GM23338 (cell line): ENCODE results near the gene PNPLA5. TPM values are rescaled to one million over a fixed set of nuclear protein-coding genes. Genes with fewer than 3 reads are reported as not detected.

ENCODE experiments used
- ATAC-seq: fragments of 200-7000 bp; cut with Tn5 transposase; 3 replicates; pipeline ENCODE4 v1.9.1; 2020
- DNase-seq: peaks from one replicate; pipeline ENCODE4 v3.0.0-alpha.2; 2015; ENCODE audit warnings: low spot score
- H2AFZ ChIP-seq: fragments of 200-600 bp; sonication (generic); 2 replicates; pipeline ENCODE4 v1.8.0; 2016; ENCODE audit warnings: antibody characterized with exemption, mild to moderate bottlenecking, moderate library complexity
- H3F3A ChIP-seq: fragments of 200-600 bp; sonication (generic); replicated peaks from 2 replicates; pipeline ENCODE4 v1.8.0; 2017; ENCODE audit warnings: antibody characterized with exemption, mixed run types, low read depth
- H3K27ac ChIP-seq: fragments of 200-600 bp; sonication (generic); 2 replicates; pipeline ENCODE4 v1.6.1; 2016; ENCODE audit warnings: low read depth
- H3K27me3 ChIP-seq: fragments of 200-600 bp; sonication (generic); 2 replicates; pipeline ENCODE4 v1.8.0; 2016; ENCODE audit warnings: mild to moderate bottlenecking, mixed run types, moderate library complexity; ENCODE audit not compliant: insufficient read depth
- H3K36me3 ChIP-seq: fragments of 200-600 bp; sonication (generic); 2 replicates; pipeline ENCODE4 v1.8.0; 2016; ENCODE audit warnings: mild to moderate bottlenecking; ENCODE audit not compliant: insufficient read depth
- H3K4me1 ChIP-seq: fragments of 200-600 bp; sonication (generic); 2 replicates; pipeline ENCODE4 v1.8.0; 2016; ENCODE audit warnings: mild to moderate bottlenecking, moderate library complexity; ENCODE audit not compliant: insufficient read depth
- H3K4me2 ChIP-seq: fragments of 200-600 bp; sonication (generic); 2 replicates; pipeline ENCODE4 v1.7.1; 2017; ENCODE audit warnings: mixed run types
- H3K4me3 ChIP-seq: fragments of 200-600 bp; sonication (generic); 2 replicates; pipeline ENCODE4 v1.6.1; 2016; ENCODE audit warnings: mixed run types
- H3K79me2 ChIP-seq: fragments of 200-600 bp; sonication (generic); replicated peaks from 2 replicates; pipeline ENCODE4 v1.8.0; 2017; ENCODE audit warnings: mild to moderate bottlenecking; ENCODE audit not compliant: insufficient read depth
- H3K9me2 ChIP-seq: fragments of 200-600 bp; sonication (generic); 2 replicates; pipeline ENCODE4 v1.8.0; 2017; ENCODE audit not compliant: insufficient read depth
- H4K20me1 ChIP-seq: fragments of 200-600 bp; sonication (generic); replicated peaks from 2 replicates; pipeline ENCODE4 v1.8.0; 2017; ENCODE audit warnings: mild to moderate bottlenecking; ENCODE audit not compliant: insufficient read depth
- H3K27ac Mint-ChIP-seq: 2 replicates; pipeline ENCODE4 v1.8.0; 2020; ENCODE audit warnings: inconsistent platforms, mild to moderate bottlenecking, moderate library complexity, mixed read lengths
- H3K27me3 Mint-ChIP-seq: 3 replicates; pipeline ENCODE4 v1.8.0; 2022; ENCODE audit warnings: low read depth, mild to moderate bottlenecking, moderate library complexity, mixed read lengths, inconsistent platforms; ENCODE audit not compliant: insufficient read depth, poor library complexity
- H3K36me3 Mint-ChIP-seq: 3 replicates; pipeline ENCODE4 v1.8.0; 2021; ENCODE audit warnings: low read depth, mild to moderate bottlenecking, inconsistent platforms, moderate library complexity, mixed read lengths
- H3K4me1 Mint-ChIP-seq: 3 replicates; pipeline ENCODE4 v1.8.0; 2020; ENCODE audit warnings: mild to moderate bottlenecking, inconsistent platforms, mixed read lengths
- H3K4me3 Mint-ChIP-seq: 3 replicates; pipeline ENCODE4 v1.8.0; 2021; ENCODE audit warnings: moderate library complexity, mild to moderate bottlenecking, inconsistent platforms, mixed read lengths
- H3K9me3 Mint-ChIP-seq: 3 replicates; pipeline ENCODE4 v1.8.0; 2020; ENCODE audit warnings: moderate library complexity, mild to moderate bottlenecking, inconsistent platforms, mixed read lengths
- CREB1 ChIP-seq: fragments of 250-450 bp; sonication (Bioruptor Pico); IDR thresholded peaks from 2 replicates; pipeline ENCODE4 v1.5.0; 2020; ENCODE audit warnings: low read depth, mild to moderate bottlenecking, moderate library complexity
- ETS1 ChIP-seq: IDR thresholded peaks from 2 replicates; pipeline ENCODE4 v1.6.1; 2016; ENCODE audit warnings: antibody characterized with exemption
- NANOG ChIP-seq: IDR thresholded peaks from 2 replicates; pipeline ENCODE4 v1.6.1; 2016; ENCODE audit warnings: antibody characterized with exemption, borderline replicate concordance
- POLR2AphosphoS5 ChIP-seq: IDR thresholded peaks from 2 replicates; pipeline ENCODE4 v1.6.1; 2016; ENCODE audit warnings: antibody characterized with exemption, low read depth
- ZNF114 ChIP-seq: fragments of 250-450 bp; sonication (Bioruptor Pico); IDR thresholded peaks from 2 replicates; pipeline ENCODE4 v1.5.0; 2020; ENCODE audit warnings: mild to moderate bottlenecking, moderate library complexity
- ZNF462 ChIP-seq: fragments of 250-450 bp; sonication (Bioruptor Pico); IDR thresholded peaks from 2 replicates; pipeline ENCODE4 v1.5.0; 2020; ENCODE audit warnings: mild to moderate bottlenecking, moderate library complexity
- polyA plus RNA-seq: library from polyadenylated mRNA; unstranded; fragments of >200 nt; fragmentation: Nextera tagmentation; extraction: Ambion mirVana; gene quantifications from 2 replicates; pipeline ENCODE4 v1.2.1, GENCODE V29; 2016
- total RNA-seq: library from RNA; depleted of rRNA; stranded (reverse); fragments of >200 nt; shearing (Covaris generic); gene quantifications from 2 replicates; pipeline ENCODE4 v1.2.3, GENCODE V29; 2014

PNPLA5 gene
- total and polyA plus RNA-seq, 2 experiments from 2014 or later: 2.3 to 6.8 TPM

- Histone ChIP-seq H3K36me3 (no peaks in the 10 kb centered on the region), H3K27me3 (peaks cover 6% of the 10 kb centered on the region), H2AFZ (no peak overlapping the region), H3K4me2 (no peak overlapping the region), H4K20me1 (0 out of 2 replicates have a peak, but pooled peaks cover 3% of the 10 kb centered on the region), H3K4me1 (no peaks in the 10 kb centered on the region), H3K4me3 (no peak overlapping the region), H3K9me2 (no peaks in the 10 kb centered on the region), H3K27ac (no peak overlapping the region), H3K79me2 (no peaks in the 10 kb centered on the region), H3F3A (no peaks in the 10 kb centered on the region; the same call in 1 of the 2 replicates)
- Mint-ChIP-seq H3K27ac (no peak overlapping the region), H3K4me3 (no peak overlapping the region), H3K4me1 (peaks cover 6% of the 10 kb centered on the region; the same call in 2 of the 3 replicates), H3K27me3 (peaks cover 15% of the 10 kb centered on the region), H3K36me3 (no peaks in the 10 kb centered on the region), H3K9me3 (no peaks in the 10 kb centered on the region)
- no peak for ATAC-seq
- TF ChIP-seq ZNF462 (no peak), CREB1 (CRISPR knock-in tag) (no peak), ETS1 (no peak), ZNF114 (CRISPR knock-in tag) (no peak), NANOG (no peak), POLR2AphosphoS5 (no peak)
- no peak for DNase-seq
Measured at GRCh38 chr22:43894122-43894521, 2.3 kb upstream of the PNPLA5 start.
